Kidney (tissue), 14 donors: Measurements from ENCODE around the gene NEU3. TPM values are rescaled to one million over a fixed set of nuclear protein-coding genes. Genes with fewer than 3 reads are reported as not detected.

Experiments
- DNase-seq, 5 donors: peaks; one replicate each; pipeline ENCODE4 v3.0.0-alpha.2; 2013 to 2020
- FAIRE-seq: peaks from 2 replicates; lab custom pipeline; 2012; peaks lifted over from hg19 to GRCh38; lab: Jason Lieb, UNC
- H3K27ac ChIP-seq, 2 donors: one replicate each; pipeline ENCODE4 v1.7.0; 2013; ENCODE audit warnings: low read depth in 2 of 2, low read length in 2 of 2, inconsistent platforms in 1 of 2
- H3K27me3 ChIP-seq: one replicate; pipeline ENCODE4 v1.7.1; 2013; ENCODE audit warnings: low read length, inconsistent platforms; ENCODE audit not compliant: control insufficient read depth, insufficient read depth
- H3K36me3 ChIP-seq, 3 donors: one replicate each; pipeline versions ENCODE4 v1.7.0 to v1.7.1; 2013; ENCODE audit warnings: low read length in 3 of 3, control low read depth in 1 of 3, inconsistent platforms in 1 of 3; ENCODE audit not compliant: insufficient read depth in 3 of 3, control insufficient read depth in 2 of 3
- H3K4me1 ChIP-seq, 3 donors: one replicate each; pipeline versions ENCODE4 v1.7.0 to v1.7.1; 2013; ENCODE audit warnings: low read length in 3 of 3, inconsistent platforms in 1 of 3, low read depth in 1 of 3; ENCODE audit not compliant: control insufficient read depth in 2 of 3, insufficient read depth in 2 of 3
- H3K4me3 ChIP-seq, 3 donors: one replicate each; pipeline versions ENCODE4 v1.7.0 to v1.8.1; 2013; ENCODE audit warnings: low read length in 3 of 3, control low read depth in 1 of 3, inconsistent platforms in 1 of 3
- H3K9ac ChIP-seq, 3 donors: one replicate each; pipeline versions ENCODE4 v1.7.0 to v1.7.1; 2013; ENCODE audit warnings: low read length in 3 of 3, control low read depth in 1 of 3, inconsistent platforms in 1 of 3
- H3K9me3 ChIP-seq, 3 donors: one replicate each; pipeline versions ENCODE4 v1.7.0 to v1.7.1; 2013; ENCODE audit warnings: low read length in 3 of 3, control low read depth in 1 of 3, inconsistent platforms in 1 of 3; ENCODE audit not compliant: control insufficient read depth in 2 of 3, insufficient read depth in 1 of 3
- intact Hi-C: fragments of 100-400 bp; cut with DNase I; formaldehyde crosslinking; loops from one replicate; pipeline ENCODE4 v1.11.1; 2022
- polyA plus RNA-seq: library from polyadenylated mRNA; stranded (reverse); fragments of 350-450 nt; fragmentation: Illumina TruSeq; extraction: RNeasy Lipid Tissue Mini Kit (QIAGEN cat#74804); gene quantifications from one replicate; pipeline ENCODE4 v1.2.3, GENCODE V29; 2014; ENCODE audit warnings: low read depth, low replicate concordance; ENCODE audit not compliant: insufficient read depth
- total RNA-seq: library from RNA; stranded (reverse); fragmentation: NEBNext Ultra II Directional; extraction: Animal tissue kit (Norgen Biotek cat#: 25700); gene quantifications from one replicate; pipeline ENCODE4 v1.2.1, GENCODE V29; 2021
- TF ChIP-seq, protein P1 (sequence below): IDR thresholded peaks from 3 replicates; pipeline ENCODE4 v1.5.1; 2012; ENCODE audit warnings: mild to moderate bottlenecking, moderate library complexity, borderline replicate concordance; ENCODE audit not compliant: insufficient read depth; ENCODE audit errors: extremely low read depth
- donor health status: control.
- donor health status: control.
- donor health status: control.
- donor health status: control.
- donor health status: control.
- donor health status: DM: yes; HTN: yes; CAD: no.
- donor health status: Normal renal cell carcinoma (clear cell type).

Gene NEU3
- total and polyA plus RNA-seq, 2 donors from 2014 or later = 2.8 to 13.2 TPM

- H3K9me3 ChIP-seq = no peaks in the 10 kb centered on the region
- H3K36me3 ChIP-seq = peaks cover 2 to 15% (median 12%) of the 10 kb centered on the region in 3 donors
- no peak overlapping the region for H3K4me3 ChIP-seq
- no peak overlapping the region for H3K9ac ChIP-seq
- H3K27ac ChIP-seq = no peak overlapping the region
- TF ChIP-seq, protein P1, sequence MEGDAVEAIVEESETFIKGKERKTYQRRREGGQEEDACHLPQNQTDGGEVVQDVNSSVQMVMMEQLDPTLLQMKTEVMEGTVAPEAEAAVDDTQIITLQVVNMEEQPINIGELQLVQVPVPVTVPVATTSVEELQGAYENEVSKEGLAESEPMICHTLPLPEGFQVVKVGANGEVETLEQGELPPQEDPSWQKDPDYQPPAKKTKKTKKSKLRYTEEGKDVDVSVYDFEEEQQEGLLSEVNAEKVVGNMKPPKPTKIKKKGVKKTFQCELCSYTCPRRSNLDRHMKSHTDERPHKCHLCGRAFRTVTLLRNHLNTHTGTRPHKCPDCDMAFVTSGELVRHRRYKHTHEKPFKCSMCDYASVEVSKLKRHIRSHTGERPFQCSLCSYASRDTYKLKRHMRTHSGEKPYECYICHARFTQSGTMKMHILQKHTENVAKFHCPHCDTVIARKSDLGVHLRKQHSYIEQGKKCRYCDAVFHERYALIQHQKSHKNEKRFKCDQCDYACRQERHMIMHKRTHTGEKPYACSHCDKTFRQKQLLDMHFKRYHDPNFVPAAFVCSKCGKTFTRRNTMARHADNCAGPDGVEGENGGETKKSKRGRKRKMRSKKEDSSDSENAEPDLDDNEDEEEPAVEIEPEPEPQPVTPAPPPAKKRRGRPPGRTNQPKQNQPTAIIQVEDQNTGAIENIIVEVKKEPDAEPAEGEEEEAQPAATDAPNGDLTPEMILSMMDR = no peak
- H3K27me3 ChIP-seq = no peaks in the 10 kb centered on the region
- H3K4me1 ChIP-seq = no peaks in the 10 kb centered on the region
- DNase-seq (no peak), FAIRE-seq (no peak)
- intact Hi-C loops = no loop called here
Measured at GRCh38 chr11:75001686-75002085, 13.0 kb downstream of the NEU3 start.

DNA sequence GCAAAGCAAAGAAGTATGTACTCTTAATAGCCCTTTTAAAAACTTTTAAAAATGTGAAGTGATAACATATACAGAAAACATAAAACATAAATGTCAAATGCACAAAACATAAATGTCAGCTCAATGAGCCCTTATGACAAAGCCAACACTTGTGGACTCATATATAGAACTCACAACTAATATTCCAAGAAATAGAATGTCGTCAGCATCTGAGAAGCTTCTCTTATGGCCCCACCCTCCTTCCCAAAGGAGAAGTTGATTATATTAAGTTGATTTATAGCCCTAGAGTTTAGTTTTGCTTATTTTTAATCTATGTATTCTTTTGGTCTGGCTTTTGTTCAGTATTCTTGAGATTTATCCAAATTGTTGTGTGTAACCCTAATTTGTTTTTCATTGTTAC lies 13.8 kb downstream of the NEU3 start:
- H3K4me1 ChIP-seq = no peaks in the 10 kb centered on the region
- TF ChIP-seq, protein P1 = no peak
- DNase-seq (no peak), FAIRE-seq (no peak)
- H3K4me3 ChIP-seq = no peak overlapping the region
- H3K27ac ChIP-seq = no peak overlapping the region
- H3K9me3 ChIP-seq = no peaks in the 10 kb centered on the region
- no peaks in the 10 kb centered on the region for H3K27me3 ChIP-seq
- H3K9ac ChIP-seq = no peak overlapping the region
- intact Hi-C loops = no loop called here
- peaks cover 0 to 18% (median 14%) of the 10 kb centered on the region in 3 donors for H3K36me3 ChIP-seq

DNA sequence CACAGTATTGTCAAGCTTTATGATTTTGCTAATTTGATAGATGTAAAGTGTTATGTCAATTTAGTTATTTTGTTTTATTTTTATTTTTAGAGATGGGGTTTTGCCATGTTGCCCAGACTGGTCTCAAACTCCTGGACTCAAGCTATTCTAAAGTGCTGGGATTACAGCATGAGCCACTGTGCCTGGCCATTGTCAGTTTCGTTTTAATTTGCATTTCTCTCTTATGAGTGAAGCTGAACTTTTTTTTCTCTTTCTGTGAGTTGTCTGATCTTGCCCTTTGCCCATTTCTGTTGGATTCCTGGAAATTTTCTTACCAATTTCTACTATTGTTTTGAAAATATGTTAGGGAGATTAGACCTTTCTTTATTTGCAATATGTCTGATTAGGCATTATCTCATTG lies 15.5 kb downstream of the NEU3 start:
- DNase-seq (no peak), FAIRE-seq (no peak)
- Histone ChIP-seq H3K27me3 (no peaks in the 10 kb centered on the region), H3K27ac (no peak overlapping the region), H3K4me3 (no peak overlapping the region), H3K36me3 (peaks cover 0 to 18% (median 17%) of the 10 kb centered on the region in 3 donors), H3K4me1 (no peaks in the 10 kb centered on the region), H3K9me3 (no peaks in the 10 kb centered on the region), H3K9ac (no peak overlapping the region)
- TF ChIP-seq, protein P1 = no peak
- intact Hi-C loops = no loop called here

- DNase-seq = no peak
- H3K9ac ChIP-seq = no peak overlapping the region
- no peaks in the 10 kb centered on the region for H3K27me3 ChIP-seq
- H3K27ac ChIP-seq = no peak overlapping the region
- no peaks in the 10 kb centered on the region for H3K4me1 ChIP-seq
- TF ChIP-seq, protein P1 = no peak
- intact Hi-C loops = no loop called here
- peaks cover 0 to 10% (median 8%) of the 10 kb centered on the region in 3 donors for H3K36me3 ChIP-seq
- no peaks in the 10 kb centered on the region for H3K9me3 ChIP-seq
- no peak overlapping the region for H3K4me3 ChIP-seq
- no peak for FAIRE-seq
Measured at GRCh38 chr11:75011357-75011756, 22.6 kb downstream of the NEU3 start.
